Stimulated activated CD8-positive, alpha-beta memory T cell treated with anti-CD3 and anti-CD28 coated beads, Interleukin-2, amount 100 ng/mL, for 48 hours (primary cell): Measurements from ENCODE around the gene ALDH1L1.

Source experiments
- DNase-seq, 2 donors: peaks; one replicate each; pipeline ENCODE4 v3.0.0-alpha.2; 2020; ENCODE audit warnings: low read depth in 2 of 2

Gene ALDH1L1

DNA sequence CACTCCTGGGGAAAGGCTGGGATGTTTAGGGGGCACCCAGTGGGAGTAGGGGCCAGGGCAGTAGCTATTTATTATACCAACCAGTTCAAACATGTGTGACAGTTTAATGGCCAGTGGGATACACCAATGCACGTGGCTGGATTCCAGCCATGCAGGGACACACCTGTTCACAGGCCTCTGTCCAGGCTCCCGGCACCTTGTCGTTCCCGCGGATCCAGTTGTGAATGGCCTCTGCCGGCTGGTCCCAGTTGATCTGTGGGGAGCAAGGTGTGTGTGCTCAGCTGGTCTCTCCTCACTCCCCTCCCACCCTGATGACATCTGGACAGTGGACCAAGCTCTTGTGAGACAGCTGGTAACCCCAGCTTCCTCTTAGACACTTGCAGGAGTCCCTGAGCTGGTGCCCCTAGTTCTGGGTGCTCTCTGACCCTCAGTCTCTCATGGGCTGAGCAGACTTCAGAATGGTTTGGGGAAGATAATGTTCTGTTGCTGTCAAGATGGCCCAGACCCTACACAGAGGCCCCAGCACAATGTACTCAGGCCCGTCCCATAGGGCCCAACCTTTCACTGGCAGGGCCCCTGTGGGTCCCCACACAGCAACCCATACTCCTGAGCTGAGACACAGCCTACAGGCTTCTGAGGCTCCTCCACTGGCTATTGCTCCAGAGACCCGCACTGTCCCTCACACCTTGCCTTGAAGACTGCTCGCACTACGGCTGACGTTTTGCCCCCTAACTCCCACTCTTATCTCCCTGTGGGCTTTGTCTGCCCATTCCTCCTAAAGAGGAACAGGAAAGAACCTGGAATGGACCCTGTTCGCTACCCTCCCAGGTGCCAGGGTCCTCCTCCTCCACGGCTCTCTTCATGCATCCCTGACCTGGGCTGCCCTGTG is 25.8 kb downstream of the ALDH1L1 start:
- no peak for DNase-seq

DNA sequence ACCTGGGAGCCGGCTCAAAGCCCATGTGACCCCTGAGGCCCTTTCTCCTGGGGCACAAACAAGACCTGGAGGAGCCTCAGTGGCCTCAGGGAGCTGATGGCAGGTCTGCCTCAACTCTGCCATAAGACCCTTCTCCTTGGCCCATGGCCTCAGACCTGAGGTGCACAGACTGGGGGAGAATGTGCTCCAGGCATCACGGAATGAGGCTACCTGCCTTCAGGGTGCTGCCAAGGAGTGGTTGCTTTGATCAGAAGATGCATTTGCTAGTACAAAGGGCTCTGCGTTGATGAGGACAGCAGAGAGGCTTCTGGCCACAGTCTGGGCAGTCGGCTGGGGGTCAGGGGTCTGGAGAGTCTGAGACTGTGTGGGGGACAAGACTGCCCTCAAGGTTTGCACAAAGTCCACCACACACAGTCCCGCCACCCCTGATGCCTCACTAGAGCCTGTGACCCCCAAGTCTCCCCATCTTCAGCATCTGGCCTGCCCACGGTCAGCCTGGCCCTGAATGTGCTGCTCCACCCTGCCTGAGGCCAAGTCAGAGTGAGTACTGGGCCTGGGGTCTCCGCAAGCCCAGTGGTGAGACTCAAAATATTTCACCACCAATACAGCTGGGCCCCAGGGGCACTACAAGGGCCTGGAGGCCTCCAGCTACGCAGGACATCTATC is 26.6 kb downstream of the ALDH1L1 start:
- DNase-seq: no peak

DNA sequence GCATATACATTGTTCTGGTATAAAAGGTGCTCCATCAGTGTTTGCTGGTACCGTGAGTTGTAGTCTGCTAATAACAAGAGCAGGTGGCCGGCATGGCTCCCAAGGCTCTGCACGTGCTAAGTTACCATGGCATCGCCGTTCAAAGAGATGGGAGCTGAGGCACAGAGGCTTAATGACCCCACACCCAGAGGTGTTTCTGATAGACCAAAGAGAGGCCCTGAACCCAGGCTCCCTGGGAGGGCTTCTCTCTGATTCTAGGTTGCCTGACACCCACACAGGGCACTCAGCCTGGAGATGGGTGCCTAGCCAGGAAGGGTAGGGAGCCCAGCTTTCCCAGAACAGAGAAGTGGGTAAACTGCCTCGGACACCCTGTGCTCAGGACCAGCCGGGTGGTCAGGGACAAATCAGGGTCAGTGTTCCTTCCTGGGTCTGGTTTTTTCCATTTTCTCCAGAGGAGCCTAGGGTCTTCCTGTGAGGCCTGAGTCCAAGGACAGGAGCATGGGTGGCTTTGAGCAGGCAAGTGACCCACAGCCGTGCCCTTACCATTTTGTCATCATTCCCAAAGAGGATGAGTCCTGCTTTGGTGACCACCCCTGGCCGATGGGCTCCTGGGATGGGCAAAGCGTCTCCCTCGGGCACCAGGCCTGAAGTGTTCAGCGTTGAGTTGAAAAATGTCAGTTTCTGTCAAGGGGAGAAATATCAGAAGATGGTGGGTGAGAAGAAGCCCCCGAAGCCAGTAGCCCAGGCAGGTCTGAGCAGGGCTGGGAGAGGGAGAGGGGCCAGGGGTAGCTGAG is 27.3 kb downstream of the ALDH1L1 start:
- DNase-seq: no peak

DNA sequence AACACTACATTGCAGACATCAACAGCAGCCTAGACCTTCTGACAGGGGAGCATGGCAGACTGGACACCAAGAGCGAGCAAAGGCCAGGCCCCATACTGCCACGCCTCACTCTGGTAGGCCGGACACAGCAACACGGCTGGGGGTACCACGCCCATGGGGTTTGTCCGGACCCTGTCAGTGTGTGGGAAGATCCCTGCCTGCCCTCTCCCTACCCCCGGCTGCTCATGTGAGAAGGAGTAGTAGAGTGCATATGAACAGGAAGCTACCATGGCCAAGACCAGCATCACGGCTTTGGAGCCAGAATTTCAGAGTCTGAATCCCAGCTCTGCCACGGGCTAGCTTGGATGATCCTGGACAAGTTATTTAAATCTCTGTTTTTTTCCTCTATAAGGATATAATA is 27.9 kb downstream of the ALDH1L1 start:
- DNase-seq: no peak

DNA sequence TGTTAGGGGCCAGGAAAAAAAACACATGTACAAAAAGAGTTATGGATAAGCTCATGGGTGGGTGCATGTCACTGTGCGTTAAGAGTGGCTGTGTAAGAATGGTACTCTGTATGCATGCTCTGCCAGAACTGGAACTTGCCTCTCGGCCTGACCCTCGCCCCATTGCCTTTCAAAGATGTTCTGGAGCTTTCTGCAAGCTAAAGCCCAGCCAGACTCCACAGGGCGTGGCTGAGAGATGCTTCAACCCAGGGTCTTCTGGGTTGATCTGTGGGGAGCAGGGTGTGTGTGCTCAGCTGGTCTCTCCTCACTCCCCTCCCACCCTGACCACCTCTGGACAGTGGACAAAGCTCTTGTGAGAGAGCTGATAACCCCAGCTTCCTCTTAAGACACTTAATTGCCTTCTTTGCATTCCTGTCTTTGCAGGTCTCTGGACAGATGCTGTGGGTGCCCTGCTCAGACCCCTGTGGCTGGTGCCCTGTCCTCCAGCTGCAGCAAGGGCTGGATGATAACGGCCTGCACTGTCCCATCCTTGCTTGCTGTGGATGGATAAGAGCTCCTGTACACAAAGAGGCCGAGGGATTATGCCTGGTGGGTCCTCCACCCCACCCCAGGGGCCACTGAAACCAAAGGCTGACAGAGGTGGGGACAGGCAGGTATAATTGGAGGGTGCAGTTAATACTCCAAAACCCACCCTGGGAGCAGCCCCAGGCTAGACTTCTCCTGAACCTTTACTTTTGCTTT is 28.7 kb downstream of the ALDH1L1 start:
- no peak for DNase-seq

DNA sequence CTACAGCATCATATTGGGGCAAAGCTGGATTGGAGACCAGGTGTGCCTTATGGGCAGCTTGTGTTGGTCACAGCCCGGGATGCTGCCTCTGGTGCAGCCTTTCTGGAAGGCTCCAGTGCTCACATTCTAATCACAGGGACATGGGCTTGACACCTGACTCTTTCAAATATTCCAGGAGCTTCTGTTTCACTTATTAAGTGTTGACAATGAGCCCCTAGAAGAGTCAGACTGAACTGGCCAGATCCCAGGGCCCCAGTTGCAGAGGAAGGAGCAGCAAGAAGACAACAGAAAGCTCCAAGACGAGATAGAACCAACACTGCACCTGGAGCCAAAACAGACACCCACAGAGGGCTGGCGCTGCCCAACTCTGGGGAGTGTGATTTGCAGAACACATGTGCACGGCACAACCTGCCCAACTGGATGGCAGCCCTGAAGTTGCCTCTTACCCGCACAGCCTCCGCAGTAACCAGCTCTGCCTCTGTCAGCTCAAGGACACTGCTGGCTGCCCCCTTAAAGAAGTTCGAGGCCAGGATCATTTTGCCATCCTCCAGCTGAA is 30.3 kb downstream of the ALDH1L1 start:
- DNase-seq: no peak

DNA sequence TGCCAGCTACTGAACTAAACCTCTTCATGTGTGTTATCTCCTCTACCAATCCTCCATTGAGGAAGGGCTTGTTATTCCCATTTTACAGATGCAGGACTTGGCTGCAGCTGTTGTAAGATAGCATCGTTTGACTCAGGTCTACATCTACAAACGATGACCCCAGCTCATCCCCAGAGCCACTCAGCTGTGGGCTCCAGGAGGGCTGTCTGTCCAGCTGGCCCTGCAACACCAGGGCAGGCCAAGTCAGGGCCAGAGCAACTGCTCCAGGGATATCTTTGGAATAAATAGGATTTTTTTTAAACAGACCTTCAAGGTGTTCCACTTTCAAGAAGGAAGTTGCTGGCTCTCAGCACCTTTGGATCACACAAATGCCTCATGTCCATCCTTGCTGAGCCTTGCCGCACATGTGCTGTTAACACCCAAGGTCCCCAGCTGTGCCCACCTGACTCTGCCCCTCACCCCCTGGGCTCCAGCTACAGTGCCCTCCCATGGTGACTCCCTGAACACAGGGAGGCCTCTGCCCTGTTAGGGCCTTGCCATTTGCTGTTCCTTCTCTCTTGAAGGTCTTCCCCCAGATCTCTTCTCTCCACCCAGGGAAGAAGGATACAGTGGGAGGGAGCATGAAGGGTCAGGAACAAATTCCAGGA is 31.0 kb downstream of the ALDH1L1 start:
- DNase-seq: no peak

DNA sequence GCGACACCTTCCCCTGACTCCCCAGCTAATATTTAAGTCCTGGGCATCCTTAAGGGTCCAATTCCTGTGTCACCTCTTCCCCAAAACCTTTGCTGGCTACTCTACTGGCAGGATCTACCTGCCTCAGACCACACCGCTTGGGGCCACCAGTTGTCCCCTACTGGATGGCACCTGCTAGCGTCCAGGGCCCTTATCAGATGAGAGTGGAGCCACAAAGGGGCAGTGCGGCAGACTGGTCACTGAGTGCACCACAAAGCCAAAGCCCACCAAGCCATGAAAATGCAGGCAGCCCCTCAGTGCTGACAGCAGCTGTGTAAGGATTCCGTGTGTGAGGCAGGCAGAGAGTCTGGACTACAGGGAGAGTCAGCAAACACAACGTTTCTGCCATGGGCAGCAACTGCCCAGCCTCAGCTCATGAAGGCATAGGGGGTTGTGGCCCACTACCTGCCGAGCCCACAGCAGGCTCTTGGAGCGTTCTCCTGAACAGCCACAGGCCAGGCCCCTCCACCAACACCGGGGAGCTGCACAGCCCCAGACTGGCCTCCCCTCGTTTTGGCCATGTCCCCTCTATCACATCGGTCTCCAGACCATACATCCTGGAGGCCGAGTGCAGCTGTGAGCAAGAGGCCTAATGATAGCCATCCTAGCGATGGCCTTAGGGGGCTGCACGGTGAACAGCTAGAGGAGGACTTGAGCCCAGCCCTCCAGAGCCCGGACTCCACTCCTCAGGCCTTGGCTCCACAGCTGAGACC is 32.3 kb downstream of the ALDH1L1 start:
- no peak for DNase-seq

DNA sequence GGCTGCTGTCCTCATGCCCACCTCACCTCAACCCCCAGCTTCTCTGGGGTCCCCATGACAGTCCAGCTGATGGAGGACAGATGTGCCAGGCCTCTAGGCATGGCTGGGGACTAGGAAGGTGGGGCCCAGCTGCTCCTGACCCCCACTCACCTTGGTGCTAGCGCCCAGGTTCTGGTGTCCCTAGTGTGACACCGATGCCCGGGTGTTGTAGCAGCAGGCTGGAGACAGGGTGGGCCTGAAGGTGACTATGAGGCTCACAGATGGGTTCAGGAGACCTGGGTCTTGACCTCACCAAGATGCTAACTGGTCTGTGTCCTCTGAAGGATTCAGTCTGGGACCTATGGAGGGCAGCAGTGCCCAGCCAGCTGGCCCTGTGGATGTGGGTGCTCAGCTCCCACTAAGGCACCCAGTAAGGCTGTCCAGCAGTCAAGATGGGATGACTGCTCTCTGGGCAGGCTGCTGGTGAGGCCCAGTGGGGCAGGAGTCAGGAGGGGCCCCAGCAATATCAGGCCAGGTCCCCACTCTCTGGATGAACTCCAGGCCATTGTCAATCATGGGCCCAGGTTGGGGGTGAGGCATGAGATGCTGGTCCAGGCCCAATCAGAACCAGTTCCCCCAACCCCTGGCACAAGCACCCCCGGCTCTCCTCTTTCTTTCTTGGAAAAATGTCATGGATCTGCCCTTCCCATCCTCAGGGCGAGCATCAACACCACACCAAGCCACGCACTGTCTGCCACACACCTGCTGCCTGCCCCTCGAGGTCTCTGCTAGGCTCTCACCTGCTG is 33.0 kb downstream of the ALDH1L1 start:
- DNase-seq: no peak

DNA sequence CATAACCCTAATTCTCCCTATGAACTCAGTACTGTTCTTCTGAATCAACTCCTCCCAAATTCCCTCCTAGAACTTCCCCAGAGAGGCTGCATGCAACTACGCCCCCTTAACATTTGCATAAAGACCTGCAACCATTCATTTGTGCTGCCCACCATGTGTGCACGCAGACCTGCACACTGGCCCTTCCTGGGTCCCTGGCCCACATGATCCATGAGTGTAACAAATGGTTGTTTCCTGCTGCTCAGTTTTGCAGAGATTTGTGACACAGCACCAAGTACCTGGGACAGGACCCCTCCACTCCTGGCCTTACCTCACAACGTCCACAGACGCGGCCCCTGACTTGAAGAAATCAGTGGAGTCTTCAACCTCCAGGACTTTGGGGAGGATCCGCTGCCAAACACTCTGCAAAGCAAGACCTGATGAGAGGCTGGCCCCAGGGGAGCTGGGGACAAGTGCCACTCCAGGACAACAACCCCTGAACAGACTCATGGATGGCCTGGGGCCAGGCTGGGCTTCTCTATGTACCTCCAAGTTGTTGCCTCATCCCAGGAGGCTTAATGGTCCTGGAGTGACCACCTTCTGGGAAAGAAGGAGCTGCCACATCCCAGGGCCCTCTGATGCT is 33.8 kb downstream of the ALDH1L1 start:
- no peak for DNase-seq

DNA sequence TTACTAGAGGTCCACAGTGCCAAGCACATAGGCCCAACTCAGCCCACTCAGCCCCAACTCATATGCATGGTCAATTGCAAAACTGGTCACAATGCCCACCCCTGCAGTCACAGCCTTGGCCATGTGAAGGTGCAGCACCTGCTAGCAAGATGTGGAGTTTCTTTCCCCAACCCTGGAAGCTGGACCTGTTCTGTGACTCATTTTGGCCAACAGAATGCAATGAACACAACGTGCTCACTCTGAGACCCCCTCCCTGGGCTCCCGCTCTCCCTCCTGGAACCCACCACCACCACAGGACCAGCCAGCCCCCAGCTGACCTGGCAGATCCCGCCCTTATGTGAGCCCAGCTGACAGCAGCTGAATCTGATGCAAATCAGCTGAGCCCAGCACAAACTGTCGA is 34.4 kb downstream of the ALDH1L1 start:
- DNase-seq: no peak

DNA sequence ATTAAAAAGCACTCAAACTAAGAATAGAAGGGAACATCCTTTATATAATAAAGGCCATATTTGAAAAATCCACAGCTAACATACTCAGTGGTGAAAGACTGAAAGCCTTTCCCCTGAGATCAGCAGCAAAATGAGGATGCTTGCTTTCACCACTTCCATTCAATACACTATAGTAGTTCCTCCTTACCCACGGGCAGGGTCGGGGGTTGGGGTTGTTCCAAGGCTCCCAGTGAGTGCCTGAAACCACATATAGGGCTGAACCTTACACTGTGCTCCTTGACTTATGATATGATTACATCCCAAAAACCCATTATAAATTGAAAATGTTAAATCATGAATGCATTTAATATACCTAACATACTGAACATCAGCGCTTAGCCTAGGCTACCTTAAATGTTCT is 37.7 kb downstream of the ALDH1L1 start:
- no peak for DNase-seq

DNA sequence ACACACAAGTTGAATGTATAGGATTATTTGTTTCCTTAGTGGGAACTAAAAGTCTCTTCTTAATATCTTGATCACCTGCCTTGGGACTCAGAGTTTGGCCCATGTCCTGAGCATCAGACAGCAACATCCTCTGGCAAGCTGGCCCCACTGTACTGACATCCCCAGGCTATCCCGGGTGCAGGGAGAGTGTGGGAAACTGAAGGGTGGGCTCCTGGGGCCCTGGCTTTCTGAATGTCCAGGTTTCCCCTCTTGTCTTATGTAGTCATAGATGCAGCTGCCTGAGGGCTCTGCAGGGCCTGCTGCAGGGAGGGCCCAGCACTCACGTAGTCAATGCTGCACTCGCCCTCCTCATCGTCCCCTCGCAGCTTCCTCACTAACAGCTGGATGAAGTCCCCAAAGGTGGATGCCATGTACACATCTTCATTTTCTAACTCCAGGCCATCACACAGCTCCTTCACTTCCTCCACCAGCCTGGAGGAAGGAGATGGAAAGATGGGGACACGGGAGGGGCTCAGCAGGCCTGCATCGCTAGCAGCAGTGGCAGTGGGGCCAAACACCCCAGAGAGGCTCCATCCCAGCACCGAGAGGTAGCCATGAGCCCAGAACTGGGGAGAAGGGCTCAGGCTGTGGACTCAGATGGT is 42.8 kb downstream of the ALDH1L1 start:
- no peak for DNase-seq

DNA sequence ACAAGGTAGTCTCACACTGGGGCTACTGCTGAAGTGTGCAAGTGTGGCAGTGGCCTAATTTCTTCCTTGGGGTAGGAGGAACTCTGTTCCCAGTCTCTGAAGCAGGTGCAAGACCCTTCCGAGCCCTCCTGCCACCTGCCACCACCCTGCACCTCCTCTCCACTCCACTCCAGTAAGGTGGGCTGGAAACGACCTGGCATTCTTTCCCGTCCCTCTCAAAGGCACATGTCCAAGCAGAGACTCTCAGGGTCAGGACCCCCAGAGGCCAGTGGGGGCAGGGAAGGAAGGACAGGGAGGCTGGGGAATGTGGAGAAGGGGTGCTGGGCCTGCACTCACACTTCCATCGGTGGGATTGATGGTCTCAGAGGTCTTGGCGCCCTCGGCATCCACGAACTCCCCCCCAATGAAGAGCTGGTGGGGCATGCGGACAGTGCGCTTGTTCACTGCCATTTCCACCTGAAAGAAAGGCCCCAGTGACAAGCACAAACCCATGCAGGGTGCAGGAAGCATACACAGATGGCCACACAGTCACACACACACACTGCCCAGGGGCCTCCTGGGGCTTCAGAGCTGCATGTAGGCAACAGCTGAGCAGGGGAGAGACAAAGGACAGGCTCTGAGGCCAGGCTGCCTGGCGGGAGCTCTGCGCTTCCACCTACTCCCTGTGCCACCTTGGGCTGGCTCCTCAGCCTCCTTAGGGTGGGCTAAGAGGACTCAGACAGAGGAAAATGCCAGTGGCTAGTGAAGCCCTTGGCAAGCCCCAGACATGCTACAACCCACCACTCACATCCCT is 43.8 kb downstream of the ALDH1L1 start:
- DNase-seq: no peak

DNA sequence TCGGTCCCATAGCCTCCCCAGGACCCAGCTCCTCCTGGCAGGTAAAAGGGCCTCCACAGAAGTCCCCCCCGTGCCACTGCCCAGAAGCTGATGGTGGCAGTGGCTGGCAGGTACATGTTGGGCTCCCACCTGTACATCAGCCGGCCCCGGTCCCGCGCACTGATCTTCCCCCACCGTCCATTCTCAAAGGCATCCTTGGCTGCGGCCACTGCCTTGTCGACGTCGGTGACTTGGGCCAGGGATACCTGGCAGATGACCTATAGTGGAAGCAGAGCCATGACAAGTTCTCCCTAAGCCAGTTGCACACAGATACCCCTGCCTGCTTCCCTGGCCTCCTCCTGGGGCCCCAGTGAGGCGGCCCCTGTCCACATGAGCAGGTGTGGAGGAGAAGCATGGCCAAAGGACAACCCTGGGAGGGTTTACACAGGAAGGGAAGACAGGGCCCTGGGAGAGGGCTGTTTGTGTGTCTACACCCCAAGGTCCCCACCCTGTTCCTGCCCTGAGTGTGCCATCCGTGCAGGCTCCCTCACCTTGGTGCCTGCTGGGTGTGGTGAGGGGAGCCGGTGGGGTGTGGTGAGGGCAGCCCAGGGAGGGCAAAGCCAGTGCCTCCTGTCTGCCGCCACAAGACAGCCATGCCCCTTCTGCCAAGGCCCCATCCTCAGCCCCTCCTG is 44.8 kb downstream of the ALDH1L1 start:
- DNase-seq: no peak

DNA sequence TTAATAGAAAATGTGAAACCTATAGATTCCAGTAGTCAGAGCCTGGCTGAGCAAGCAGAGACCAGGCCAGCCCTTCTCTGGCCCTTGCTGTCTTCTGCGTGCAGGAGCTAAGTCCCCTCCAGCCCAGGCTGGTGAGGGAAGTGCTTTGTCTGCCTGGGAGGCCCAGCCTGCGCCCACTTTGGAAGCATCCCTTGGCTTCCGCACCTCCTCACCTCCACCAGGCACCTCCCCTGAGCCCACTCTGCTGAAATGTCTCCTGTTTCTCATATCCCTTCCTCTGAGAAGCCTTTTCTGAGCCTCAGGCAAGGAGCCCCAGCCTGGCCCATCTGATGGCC is 45.3 kb downstream of the ALDH1L1 start:
- no peak for DNase-seq
